PFSK-1 (cell line): ENCODE data around the gene IMP4.

ENCODE experiments used
- FOXP2 ChIP-seq: optimal IDR thresholded peaks from 2 replicates; pipeline ENCODE3; 2011; ENCODE audit warnings: borderline replicate concordance, control low read depth, inconsistent platforms; ENCODE audit not compliant: insufficient read depth; ENCODE audit errors: extremely low read length, extremely low read depth
- POLR2AphosphoS5 ChIP-seq: IDR thresholded peaks from 2 replicates; pipeline ENCODE4 v1.6.1; 2012; ENCODE audit warnings: low read depth, mild to moderate bottlenecking, control low read depth, low read length, moderate library complexity
- REST ChIP-seq, 2 experiments: IDR thresholded peaks; 2 replicates each; pipeline versions ENCODE4 v1.6.1 to v1.8.0; 2011 to 2012; ENCODE audit warnings: low read depth in 2 of 2, low read length in 2 of 2, control low read depth in 1 of 2, inconsistent platforms in 1 of 2, mild to moderate bottlenecking in 1 of 2, moderate library complexity in 1 of 2; ENCODE audit not compliant: insufficient read depth in 1 of 2
- SIN3A ChIP-seq: IDR thresholded peaks from 2 replicates; pipeline ENCODE4 v1.6.1; 2012; ENCODE audit warnings: mild to moderate bottlenecking, low read length, moderate library complexity, borderline replicate concordance; ENCODE audit not compliant: insufficient read depth
- TAF1 ChIP-seq: IDR thresholded peaks from 2 replicates; pipeline ENCODE4 v1.6.1; 2012; ENCODE audit warnings: low read length, control low read depth, borderline replicate concordance; ENCODE audit not compliant: insufficient read depth

The IMP4 gene

GRCh38 chr2:130342020-130342532 lies 621 bp upstream of the IMP4 start:
- TF ChIP-seq TAF1 = peak; percentile 57; the same call in 1 of the 2 replicates
- peak; percentile 71; the same call in 1 of the 2 replicates for TF ChIP-seq SIN3A
- peak in 1 of 2 experiments; percentile 20; a peak in 1 of 4 replicates for TF ChIP-seq REST (IDR thresholded peaks at IDR 0.05; ENCODE audit: insufficient read depth in 1 of 2, low read depth in 2 of 2, low read length in 2 of 2)
- TF ChIP-seq POLR2AphosphoS5 = no peak; the same call in 1 of the 2 replicates
- no peak for TF ChIP-seq FOXP2

- TF ChIP-seq SIN3A (no peak), POLR2AphosphoS5 (no peak), REST (IDR thresholded peaks at IDR 0.05; ENCODE audit: insufficient read depth in 1 of 2, low read depth in 2 of 2, low read length in 2 of 2) (no peak), FOXP2 (no peak), TAF1 (no peak)
Observed at GRCh38 chr2:130344578-130344977, 1.9 kb downstream of the IMP4 start.

- no peak for TF ChIP-seq REST (IDR thresholded peaks at IDR 0.05; ENCODE audit: insufficient read depth in 1 of 2, low read depth in 2 of 2, low read length in 2 of 2)
- no peak for TF ChIP-seq POLR2AphosphoS5
- TF ChIP-seq FOXP2 = no peak
- no peak for TF ChIP-seq SIN3A
- no peak for TF ChIP-seq TAF1
Observed at GRCh38 chr2:130345091-130345490, 2.4 kb downstream of the IMP4 start.

- TF ChIP-seq FOXP2 = no peak
- TF ChIP-seq TAF1 = no peak
- no peak for TF ChIP-seq POLR2AphosphoS5
- TF ChIP-seq REST (IDR thresholded peaks at IDR 0.05; ENCODE audit: insufficient read depth in 1 of 2, low read depth in 2 of 2, low read length in 2 of 2) = no peak
- TF ChIP-seq SIN3A = no peak
Observed at GRCh38 chr2:130345611-130346010, 2.9 kb downstream of the IMP4 start.
